ENCODE results near the gene ERICH2. TPM values are rescaled to one million over a fixed set of nuclear protein-coding genes. Genes with fewer than 3 reads are reported as not detected.

ERICH2 gene
- total and polyA plus RNA-seq, 2 donors (not counting 3 experiments of a cell fraction or from before 2014, with no cell fraction given), result not detected

- intact Hi-C loops (cut with micrococcal nuclease), result no loop called here
- BruUV-seq (replicated peaks), result no TSS peak
- Histone ChIP-seq H3K4me3 (replicated peaks in 1 of 3; ENCODE audit: insufficient read depth in 1 of 3, low read depth in 1 of 3, low read length in 3 of 3) (no peak overlapping the region), H3K9me3 (replicated peaks; ENCODE audit: control insufficient read depth, insufficient read depth, low read length) (no peaks in the 10 kb centered on the region), H3K36me3 (ENCODE audit: control insufficient read depth in 2 of 2, extremely low read depth in 1 of 2, insufficient read depth in 2 of 2, low read length in 2 of 2) (no peaks in the 10 kb centered on the region), H3K9ac (replicated peaks; ENCODE audit: extremely low read depth, insufficient read depth, low read length) (no peak overlapping the region), H3K9me1 (replicated peaks; ENCODE audit: control insufficient read depth, extremely low read depth, insufficient read depth, low read length) (no peaks in the 10 kb centered on the region), H3K4me2 (ENCODE audit: insufficient read depth, low read length) (no peak overlapping the region), H2AFZ (ENCODE audit: low read depth, low read length) (no peak overlapping the region), H3K27me3 (ENCODE audit: control insufficient read depth in 2 of 2, insufficient read depth in 2 of 2, low read length in 2 of 2) (peaks cover 2% of the 10 kb centered on the region in 2 experiments), H3K79me2 (ENCODE audit: control insufficient read depth, insufficient read depth, low read length) (no peaks in the 10 kb centered on the region), H4K20me1 (replicated peaks; ENCODE audit: control insufficient read depth, extremely low read depth, insufficient read depth, low read length) (no peaks in the 10 kb centered on the region), H3K4me1 (ENCODE audit: control insufficient read depth, extremely low read depth, insufficient read depth, low read length) (no peaks in the 10 kb centered on the region), H3K27ac (ENCODE audit: insufficient read depth, low read depth, low read length) (no peak overlapping the region)
- TF ChIP-seq MAX (IDR thresholded peaks at IDR 0.05; ENCODE audit: insufficient read depth, insufficient read length), result no peak
- no peak for TF ChIP-seq GATA2 (IDR thresholded peaks at IDR 0.05; ENCODE audit: insufficient read depth, insufficient read length, low read depth, low read length)
- TF ChIP-seq FOS (IDR thresholded peaks at IDR 0.05; ENCODE audit: borderline replicate concordance, insufficient read depth, low read length), result no peak
- no peak for TF ChIP-seq POLR2A (IDR thresholded peaks at IDR 0.05; ENCODE audit: low read depth, low read length)
- TF ChIP-seq JUN (IDR thresholded peaks at IDR 0.05; ENCODE audit: borderline replicate concordance, insufficient read depth, insufficient read length, low read depth), result no peak
- TF ChIP-seq MYC (IDR thresholded peaks at IDR 0.05; ENCODE audit: low read depth, low read length), result no peak
- no peak for TF ChIP-seq POLR2AphosphoS5 (IDR thresholded peaks at IDR 0.05; ENCODE audit: insufficient read depth, low read depth, low read length)
- no peak for TF ChIP-seq CTCF (IDR thresholded peaks at IDR 0.05; ENCODE audit: extremely low read depth in 1 of 2, insufficient read depth in 1 of 2, low read depth in 1 of 2, low read length in 2 of 2)
- no peak for TF ChIP-seq EZH2 (IDR thresholded peaks at IDR 0.05; ENCODE audit: borderline replicate concordance, low read depth, low read length, severe bottlenecking)
- FAIRE-seq (no peak), DNase-seq (ENCODE audit: low read depth, low spot score) (no peak)
- POLR2A ChIA-PET, result no interaction called here
- dilution Hi-C loops (cut with MboI; ENCODE audit: extremely low pct_ligation_motif_present, low sequenced_read_pairs), result no loop called here
- CTCF ChIA-PET, result interaction anchor here (0.8 kb wide), 1 partner anchor 13 kb away, joined by 4 read pairs; no protein-coding TSS in a partner anchor
These were observed 28.8 kb downstream of the ERICH2 start for GRCh38 chr2:170798996-170799395.
